ENCODE results near the gene NOP9. TPM values are rescaled to one million over a fixed set of nuclear protein-coding genes. Genes with fewer than 3 reads are reported as not detected.

NOP9 gene
- total RNA-seq, 2 donors from 2014 or later = 21.2 to 22.9 TPM

DNA sequence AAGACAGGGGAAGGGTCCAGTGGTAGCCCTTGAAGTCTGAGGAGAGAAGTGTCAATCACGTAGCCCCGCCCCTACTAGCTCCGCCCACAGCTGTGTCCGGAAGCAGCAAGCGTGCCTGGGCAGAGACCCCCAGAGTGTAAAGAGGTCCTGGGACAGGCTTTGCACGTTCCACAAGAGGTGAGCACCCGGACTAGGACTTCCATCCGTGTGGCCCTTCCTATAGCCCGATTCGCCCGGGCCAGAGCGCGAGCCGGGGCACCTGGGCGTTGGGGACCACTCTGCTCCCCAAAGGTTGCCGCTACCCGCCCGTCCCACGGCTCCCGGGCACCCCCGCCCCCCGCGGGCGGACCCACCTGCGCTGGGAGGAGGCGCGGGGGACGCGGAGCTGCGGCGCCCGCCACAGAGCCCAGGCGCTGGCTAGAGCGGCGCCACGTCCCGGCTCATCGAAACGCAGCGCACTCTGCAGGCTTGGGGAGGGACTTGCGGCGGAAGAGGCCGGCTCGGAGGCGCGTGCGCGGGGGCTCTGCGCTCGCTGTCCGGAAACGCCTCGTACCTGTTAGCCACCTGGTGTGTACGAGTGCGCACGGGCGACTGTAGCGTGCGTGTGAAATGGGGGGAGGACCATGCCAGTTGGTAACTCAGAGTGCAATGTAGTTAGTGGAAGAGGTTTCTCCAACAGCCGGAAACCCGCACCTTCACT lies 28.4 kb upstream of the NOP9 start, which contains the start of gene RABGGTA:
Gene RABGGTA (minus strand): TSS at position 464 of the 700 bp plus-strand sequence. CDS start 482 bp downstream, outside the sequence.
- TF ChIP-seq, protein P1, sequence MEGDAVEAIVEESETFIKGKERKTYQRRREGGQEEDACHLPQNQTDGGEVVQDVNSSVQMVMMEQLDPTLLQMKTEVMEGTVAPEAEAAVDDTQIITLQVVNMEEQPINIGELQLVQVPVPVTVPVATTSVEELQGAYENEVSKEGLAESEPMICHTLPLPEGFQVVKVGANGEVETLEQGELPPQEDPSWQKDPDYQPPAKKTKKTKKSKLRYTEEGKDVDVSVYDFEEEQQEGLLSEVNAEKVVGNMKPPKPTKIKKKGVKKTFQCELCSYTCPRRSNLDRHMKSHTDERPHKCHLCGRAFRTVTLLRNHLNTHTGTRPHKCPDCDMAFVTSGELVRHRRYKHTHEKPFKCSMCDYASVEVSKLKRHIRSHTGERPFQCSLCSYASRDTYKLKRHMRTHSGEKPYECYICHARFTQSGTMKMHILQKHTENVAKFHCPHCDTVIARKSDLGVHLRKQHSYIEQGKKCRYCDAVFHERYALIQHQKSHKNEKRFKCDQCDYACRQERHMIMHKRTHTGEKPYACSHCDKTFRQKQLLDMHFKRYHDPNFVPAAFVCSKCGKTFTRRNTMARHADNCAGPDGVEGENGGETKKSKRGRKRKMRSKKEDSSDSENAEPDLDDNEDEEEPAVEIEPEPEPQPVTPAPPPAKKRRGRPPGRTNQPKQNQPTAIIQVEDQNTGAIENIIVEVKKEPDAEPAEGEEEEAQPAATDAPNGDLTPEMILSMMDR (IDR thresholded peaks at IDR 0.05) = peak; percentile 25 to 89 (median 78)
- TF ChIP-seq POLR2A (IDR thresholded peaks at IDR 0.05) (peak; percentile 70), POLR2AphosphoS5 (IDR thresholded peaks at IDR 0.05) (peak; percentile 85)
- under 1% methylated on average over 54 of the region's 61 CpGs for WGBS
- H3K9me3 ChIP-seq = no peaks in the 10 kb centered on the region
- peak; percentile 83 for DNase-seq (ENCODE audit: low spot score)
- peak within 1 kb of the TSS; percentile 87 to 96 for H3K27ac ChIP-seq
- H3K27me3 ChIP-seq (replicated peaks; ENCODE audit: insufficient read depth) = no peaks in the 10 kb centered on the region
- H3K36me3 ChIP-seq = peaks cover 0 to 3% of the 10 kb centered on the region in 2 donors
- H3K4me1 ChIP-seq (replicated peaks) = no peaks in the 10 kb centered on the region
- intact Hi-C loops (cut with DNase I) = loop anchor here (1.0 kb wide), 1 partner anchor 28 kb away; the partner anchor contains the start of genes DHRS1 and NOP9
- peak within 1 kb of the TSS; percentile 74 to 99 for H3K4me3 ChIP-seq

DNA sequence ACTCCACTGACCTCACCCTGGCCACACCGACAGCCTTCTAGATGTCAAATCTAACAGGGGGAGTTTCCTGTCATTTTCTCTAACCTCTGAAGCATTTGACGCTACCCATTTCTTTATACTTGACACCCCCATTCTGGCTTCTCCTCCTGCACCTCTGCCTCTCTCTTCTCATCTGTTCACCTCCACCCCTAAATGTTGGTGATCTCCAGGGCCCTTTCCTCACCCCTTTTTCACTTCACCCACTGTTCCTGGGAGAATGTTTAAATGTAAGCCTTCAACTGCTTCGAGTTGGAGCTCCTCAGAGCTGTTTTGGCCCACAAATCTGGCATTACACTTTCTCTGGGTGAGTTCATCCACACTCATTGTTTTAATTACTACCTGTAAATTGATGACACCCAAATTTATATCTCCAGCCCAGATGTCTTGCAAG lies 27.8 kb upstream of the NOP9 start:
- intact Hi-C loops (cut with DNase I) = loop anchor here (1.0 kb wide), 1 partner anchor 27 kb away; the partner anchor contains the start of genes DHRS1 and NOP9
- DNase-seq (ENCODE audit: low spot score) = no peak
- peak overlapping the region; percentile 87 to 96 for H3K27ac ChIP-seq
- no peaks in the 10 kb centered on the region for H3K4me1 ChIP-seq (replicated peaks)
- no peaks in the 10 kb centered on the region for H3K36me3 ChIP-seq
- H3K27me3 ChIP-seq (replicated peaks; ENCODE audit: insufficient read depth) = no peaks in the 10 kb centered on the region
- WGBS = 9% methylated on average over 3 of the region's 3 CpGs
- peak overlapping the region; percentile 74 to 99 for H3K4me3 ChIP-seq
- TF ChIP-seq, protein P1 (IDR thresholded peaks at IDR 0.05) = no peak
- TF ChIP-seq POLR2AphosphoS5 (IDR thresholded peaks at IDR 0.05) (no peak), POLR2A (IDR thresholded peaks at IDR 0.05) (no peak)
- no peaks in the 10 kb centered on the region for H3K9me3 ChIP-seq

DNA sequence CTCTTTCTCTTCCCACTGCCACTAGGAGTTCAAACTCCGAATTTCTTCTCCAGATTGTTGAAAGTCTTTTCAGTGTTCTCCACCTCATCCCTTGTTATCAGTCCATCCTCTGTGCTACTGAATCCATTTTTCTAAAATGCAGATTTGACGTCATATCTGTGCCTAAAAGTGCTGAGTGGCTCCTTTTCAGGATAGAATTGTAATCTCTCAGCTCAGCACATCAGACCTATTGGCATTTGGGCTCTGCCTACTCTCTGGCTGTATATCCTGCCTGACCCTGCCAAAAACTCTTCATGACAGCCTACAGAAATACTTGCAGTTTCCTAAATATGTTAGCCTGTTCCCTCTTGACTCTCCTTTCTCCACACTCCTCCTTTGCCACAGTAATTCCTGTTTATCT lies 27.2 kb upstream of the NOP9 start:
- intact Hi-C loops (cut with DNase I) = no loop called here
- H3K4me1 ChIP-seq (replicated peaks) = no peaks in the 10 kb centered on the region
- WGBS = 88% methylated on average over 2 of the region's 2 CpGs

GRCh38 chr14:24273422-24273998 lies 26.1 kb upstream of the NOP9 start:
- no peak for DNase-seq (ENCODE audit: low spot score)
- 91% methylated on average over 3 of the region's 3 CpGs for WGBS
- intact Hi-C loops (cut with DNase I) = no loop called here

More for the DNA sequence above, 27.2 kb upstream of the NOP9 start:
- Histone ChIP-seq H3K4me3 (no peak overlapping the region), H3K27me3 (replicated peaks; ENCODE audit: insufficient read depth) (no peaks in the 10 kb centered on the region), H3K9me3 (no peaks in the 10 kb centered on the region), H3K27ac (no peak overlapping the region), H3K36me3 (no peaks in the 10 kb centered on the region)
- DNase-seq (ENCODE audit: low spot score) = no peak
- TF ChIP-seq POLR2AphosphoS5 (IDR thresholded peaks at IDR 0.05) = no peak
- TF ChIP-seq POLR2A (IDR thresholded peaks at IDR 0.05) = no peak
- TF ChIP-seq, protein P1 (IDR thresholded peaks at IDR 0.05) = no peak

More at GRCh38 chr14:24273422-24273998, 26.1 kb upstream of the NOP9 start:
- Histone ChIP-seq H3K4me1 (replicated peaks) (no peaks in the 10 kb centered on the region), H3K36me3 (no peaks in the 10 kb centered on the region), H3K4me3 (no peak overlapping the region), H3K9me3 (no peaks in the 10 kb centered on the region), H3K27me3 (replicated peaks; ENCODE audit: insufficient read depth) (no peaks in the 10 kb centered on the region), H3K27ac (no peak overlapping the region)
- TF ChIP-seq POLR2A (IDR thresholded peaks at IDR 0.05) = no peak
- no peak for TF ChIP-seq POLR2AphosphoS5 (IDR thresholded peaks at IDR 0.05)
- TF ChIP-seq, protein P1 (IDR thresholded peaks at IDR 0.05) = no peak
